ENCODE measurements around the gene LTA. TPM values are rescaled to one million over a fixed set of nuclear protein-coding genes. Genes with fewer than 3 reads are reported as not detected.
A peak's percentile ranks its signal among the peaks of the same experiment; 100 is the strongest.

Gene LTA
- total and polyA plus RNA-seq, 2 experiments from 2014 or later = not detected

GRCh38 chr6:31609519-31610406 is 37.7 kb downstream of the LTA start (continued):
- TF ChIP-seq ETS1 (IDR thresholded peaks at IDR 0.05) = no peak
- TF ChIP-seq CREB1 (CRISPR knock-in tag; IDR thresholded peaks at IDR 0.05; ENCODE audit: low read depth) = no peak
- no peak for TF ChIP-seq EZH2phosphoT487 (IDR thresholded peaks at IDR 0.05; ENCODE audit: unreplicated experiment)
- TF ChIP-seq ZNF331 (CRISPR knock-in tag; IDR thresholded peaks at IDR 0.05; ENCODE audit: low read depth) = no peak
- no peak for TF ChIP-seq JUNB (IDR thresholded peaks at IDR 0.05; ENCODE audit: unreplicated experiment)
- no peak for TF ChIP-seq NANOG (IDR thresholded peaks at IDR 0.05; ENCODE audit: borderline replicate concordance)
- no peak for TF ChIP-seq POLR2AphosphoS5 (IDR thresholded peaks at IDR 0.05; ENCODE audit: low read depth)
- TF ChIP-seq ZNF114 (CRISPR knock-in tag; IDR thresholded peaks at IDR 0.05) = no peak
- TF ChIP-seq STAT1 (IDR thresholded peaks at IDR 0.05; ENCODE audit: unreplicated experiment) = no peak

DNA sequence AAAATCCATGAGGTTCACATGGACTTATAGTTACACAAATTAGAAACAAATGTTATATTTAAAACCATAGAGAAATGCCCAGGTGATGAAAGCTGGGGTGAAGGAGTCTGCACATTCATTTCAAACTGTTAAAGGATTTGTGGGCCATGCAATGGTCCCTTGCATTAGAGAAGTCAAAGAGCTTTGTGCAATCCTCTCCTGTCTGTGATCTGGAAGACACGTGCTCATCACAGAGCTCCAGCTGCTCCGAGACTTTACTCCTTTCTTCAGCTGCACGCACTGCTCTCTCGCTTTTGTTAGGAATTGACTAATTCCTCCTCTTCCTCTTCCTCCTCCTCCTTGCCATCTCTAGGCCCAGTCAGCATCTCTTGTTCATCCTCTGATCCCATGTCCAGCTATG is 38.9 kb downstream of the LTA start:
- peaks cover 23% of the 10 kb centered on the region for H3K4me1 Mint-ChIP-seq
- DNase-seq (ENCODE audit: low spot score) (no peak), ATAC-seq (no peak)
- Histone ChIP-seq H3K27ac (ENCODE audit: low read depth) (no peak overlapping the region), H3K4me2 (no peak overlapping the region), H3K9me2 (ENCODE audit: insufficient read depth) (no peaks in the 10 kb centered on the region), H3K4me1 (ENCODE audit: insufficient read depth) (peaks cover 20% of the 10 kb centered on the region), H3F3A (replicated peaks; ENCODE audit: low read depth) (no peaks in the 10 kb centered on the region), H3K4me3 (no peak overlapping the region), H2AFZ (0 out of 2 replicates have a peak overlapping the region, but pooled peaks have one; percentile 28), H3K36me3 (ENCODE audit: insufficient read depth) (no peaks in the 10 kb centered on the region), H3K79me2 (replicated peaks; ENCODE audit: insufficient read depth) (no peaks in the 10 kb centered on the region), H3K27me3 (ENCODE audit: insufficient read depth) (no peaks in the 10 kb centered on the region), H4K20me1 (replicated peaks; ENCODE audit: insufficient read depth) (no peaks in the 10 kb centered on the region)
- TF ChIP-seq, protein P1, sequence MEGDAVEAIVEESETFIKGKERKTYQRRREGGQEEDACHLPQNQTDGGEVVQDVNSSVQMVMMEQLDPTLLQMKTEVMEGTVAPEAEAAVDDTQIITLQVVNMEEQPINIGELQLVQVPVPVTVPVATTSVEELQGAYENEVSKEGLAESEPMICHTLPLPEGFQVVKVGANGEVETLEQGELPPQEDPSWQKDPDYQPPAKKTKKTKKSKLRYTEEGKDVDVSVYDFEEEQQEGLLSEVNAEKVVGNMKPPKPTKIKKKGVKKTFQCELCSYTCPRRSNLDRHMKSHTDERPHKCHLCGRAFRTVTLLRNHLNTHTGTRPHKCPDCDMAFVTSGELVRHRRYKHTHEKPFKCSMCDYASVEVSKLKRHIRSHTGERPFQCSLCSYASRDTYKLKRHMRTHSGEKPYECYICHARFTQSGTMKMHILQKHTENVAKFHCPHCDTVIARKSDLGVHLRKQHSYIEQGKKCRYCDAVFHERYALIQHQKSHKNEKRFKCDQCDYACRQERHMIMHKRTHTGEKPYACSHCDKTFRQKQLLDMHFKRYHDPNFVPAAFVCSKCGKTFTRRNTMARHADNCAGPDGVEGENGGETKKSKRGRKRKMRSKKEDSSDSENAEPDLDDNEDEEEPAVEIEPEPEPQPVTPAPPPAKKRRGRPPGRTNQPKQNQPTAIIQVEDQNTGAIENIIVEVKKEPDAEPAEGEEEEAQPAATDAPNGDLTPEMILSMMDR (conservative IDR thresholded peaks at IDR 0.05; ENCODE audit: low read depth in 2 of 2) = no peak
- TF ChIP-seq POLR2AphosphoS5 (IDR thresholded peaks at IDR 0.05; ENCODE audit: low read depth) = no peak
- no peak for TF ChIP-seq STAT1 (IDR thresholded peaks at IDR 0.05; ENCODE audit: unreplicated experiment)
- no peak for TF ChIP-seq CREB1 (CRISPR knock-in tag; IDR thresholded peaks at IDR 0.05; ENCODE audit: low read depth)
- H3K4me3 Mint-ChIP-seq = no peak overlapping the region
- H3K9me3 Mint-ChIP-seq = no peaks in the 10 kb centered on the region
- no peaks in the 10 kb centered on the region for H3K36me3 Mint-ChIP-seq (ENCODE audit: low read depth)
- H3K27ac Mint-ChIP-seq = no peak overlapping the region
- H3K27me3 Mint-ChIP-seq (ENCODE audit: insufficient read depth, low read depth, poor library complexity) = peaks cover 9% of the 10 kb centered on the region

All from GM23338 (cell line).